KMS-11 (cell line): ENCODE measurements around the gene OR4K17.

ENCODE experiments used
- H2AFZ ChIP-seq: fragments of 200-600 bp; sonication (generic); 2 replicates; pipeline ENCODE4 v1.6.1; 2016; ENCODE audit warnings: antibody characterized with exemption, mixed run types, low read depth
- H3K27ac ChIP-seq: fragments of 200-600 bp; sonication (generic); 2 replicates; pipeline ENCODE4 v1.6.1; 2016; ENCODE audit warnings: mild to moderate bottlenecking, mixed run types
- H3K27me3 ChIP-seq: fragments of 200-600 bp; sonication (generic); 2 replicates; pipeline ENCODE4 v1.6.1; 2017; ENCODE audit warnings: mild to moderate bottlenecking, low read depth, mixed run types, moderate library complexity; ENCODE audit not compliant: insufficient read depth
- H3K36me3 ChIP-seq: fragments of 200-600 bp; sonication (generic); 2 replicates; pipeline ENCODE4 v1.6.1; 2017; ENCODE audit warnings: mild to moderate bottlenecking, mixed run types; ENCODE audit not compliant: insufficient read depth
- H3K4me1 ChIP-seq: fragments of 200-600 bp; sonication (generic); 2 replicates; pipeline ENCODE4 v1.6.1; 2016; ENCODE audit warnings: mild to moderate bottlenecking, low read depth, mixed run types; ENCODE audit not compliant: poor library complexity, severe bottlenecking
- H3K4me2 ChIP-seq: fragments of 200-600 bp; sonication (generic); 2 replicates; pipeline ENCODE4 v1.7.0; 2016; ENCODE audit warnings: mild to moderate bottlenecking, mixed run types
- H3K4me3 ChIP-seq: fragments of 200-600 bp; sonication (generic); IDR thresholded peaks from 2 replicates; pipeline ENCODE4 v1.6.1; 2017; ENCODE audit warnings: low read depth, low read length, mixed read lengths; ENCODE audit not compliant: insufficient read depth
- H3K79me2 ChIP-seq: fragments of 200-600 bp; sonication (generic); 2 replicates; pipeline ENCODE4 v1.6.1; 2016; ENCODE audit warnings: low read depth, mixed run types; ENCODE audit not compliant: insufficient read depth
- H3K9ac ChIP-seq: fragments of 200-600 bp; sonication (generic); 2 replicates; pipeline ENCODE4 v1.6.1; 2016; ENCODE audit warnings: mild to moderate bottlenecking, mixed run types
- H4K20me1 ChIP-seq: fragments of 200-600 bp; sonication (generic); 2 replicates; pipeline ENCODE4 v1.6.1; 2016; ENCODE audit warnings: mild to moderate bottlenecking, mixed run types; ENCODE audit not compliant: insufficient read depth
- TF ChIP-seq, protein P1 (sequence below): fragments of 200-600 bp; sonication (generic); conservative IDR thresholded peaks from 2 replicates; pipeline ENCODE4 v1.6.1; 2017; ENCODE audit warnings: low read depth, mild to moderate bottlenecking, antibody characterized with exemption, low read length, moderate library complexity, mixed read lengths

Gene OR4K17

DNA sequence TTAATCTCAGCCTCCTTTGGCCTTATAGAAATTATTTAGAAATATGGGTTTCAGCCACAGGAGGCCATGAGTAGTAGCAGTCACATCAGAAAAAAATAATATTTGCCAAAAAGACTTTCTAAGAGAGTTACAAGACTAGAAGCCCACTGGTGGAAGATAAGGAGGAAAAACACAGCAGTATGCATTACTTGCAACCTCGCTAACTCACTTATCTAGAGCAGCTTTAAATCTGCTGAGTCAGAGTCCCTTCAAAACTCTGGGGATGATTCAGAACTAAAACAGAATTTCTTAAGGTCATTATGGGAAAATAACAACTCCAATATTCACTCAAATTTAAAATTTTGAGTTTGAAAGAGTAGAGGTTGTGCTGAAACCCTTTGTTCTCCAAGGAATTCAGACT lies 6.2 kb downstream of the OR4K17 start:
- H3K9ac ChIP-seq = no peak overlapping the region

GRCh38 chr14:20118795-20119194 lies 8.3 kb downstream of the OR4K17 start:
- Histone ChIP-seq H3K27me3 (no peaks in the 10 kb centered on the region), H3K4me2 (no peak overlapping the region), H2AFZ (no peak overlapping the region), H4K20me1 (no peaks in the 10 kb centered on the region), H3K4me1 (no peaks in the 10 kb centered on the region), H3K4me3 (no peak overlapping the region), H3K27ac (no peak overlapping the region), H3K36me3 (no peaks in the 10 kb centered on the region), H3K79me2 (no peaks in the 10 kb centered on the region), H3K9ac (no peak overlapping the region)
- TF ChIP-seq, protein P1, sequence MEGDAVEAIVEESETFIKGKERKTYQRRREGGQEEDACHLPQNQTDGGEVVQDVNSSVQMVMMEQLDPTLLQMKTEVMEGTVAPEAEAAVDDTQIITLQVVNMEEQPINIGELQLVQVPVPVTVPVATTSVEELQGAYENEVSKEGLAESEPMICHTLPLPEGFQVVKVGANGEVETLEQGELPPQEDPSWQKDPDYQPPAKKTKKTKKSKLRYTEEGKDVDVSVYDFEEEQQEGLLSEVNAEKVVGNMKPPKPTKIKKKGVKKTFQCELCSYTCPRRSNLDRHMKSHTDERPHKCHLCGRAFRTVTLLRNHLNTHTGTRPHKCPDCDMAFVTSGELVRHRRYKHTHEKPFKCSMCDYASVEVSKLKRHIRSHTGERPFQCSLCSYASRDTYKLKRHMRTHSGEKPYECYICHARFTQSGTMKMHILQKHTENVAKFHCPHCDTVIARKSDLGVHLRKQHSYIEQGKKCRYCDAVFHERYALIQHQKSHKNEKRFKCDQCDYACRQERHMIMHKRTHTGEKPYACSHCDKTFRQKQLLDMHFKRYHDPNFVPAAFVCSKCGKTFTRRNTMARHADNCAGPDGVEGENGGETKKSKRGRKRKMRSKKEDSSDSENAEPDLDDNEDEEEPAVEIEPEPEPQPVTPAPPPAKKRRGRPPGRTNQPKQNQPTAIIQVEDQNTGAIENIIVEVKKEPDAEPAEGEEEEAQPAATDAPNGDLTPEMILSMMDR = no peak

More for the DNA sequence above, 6.2 kb downstream of the OR4K17 start:
- Histone ChIP-seq H3K36me3 (no peaks in the 10 kb centered on the region), H3K79me2 (no peaks in the 10 kb centered on the region), H3K27me3 (no peaks in the 10 kb centered on the region), H3K4me2 (no peak overlapping the region), H3K4me1 (no peaks in the 10 kb centered on the region), H3K27ac (no peak overlapping the region), H2AFZ (no peak overlapping the region), H3K4me3 (no peak overlapping the region), H4K20me1 (no peaks in the 10 kb centered on the region)
- TF ChIP-seq, protein P1 = no peak

GRCh38 chr14:20138520-20138919 lies 28.0 kb downstream of the OR4K17 start, which contains the start of gene OR4N5:
OR4N5 (plus strand) TSS chr14:20138820; CDS start chr14:20143736, 4,916 bp downstream.
- H3K27ac ChIP-seq = no peak within 1 kb of the TSS
- H3K36me3 ChIP-seq = no peaks in the 10 kb centered on the region
- H3K9ac ChIP-seq = no peak within 1 kb of the TSS
- H3K4me1 ChIP-seq = no peaks in the 10 kb centered on the region
- no peaks in the 10 kb centered on the region for H3K79me2 ChIP-seq
- TF ChIP-seq, protein P1 = no peak
- H4K20me1 ChIP-seq = no peaks in the 10 kb centered on the region
- H3K4me3 ChIP-seq = no peak within 1 kb of the TSS
- no peak within 1 kb of the TSS for H2AFZ ChIP-seq
- H3K4me2 ChIP-seq = no peak within 1 kb of the TSS
- no peaks in the 10 kb centered on the region for H3K27me3 ChIP-seq

- Histone ChIP-seq H3K27ac (no peak overlapping the region), H3K4me2 (no peak overlapping the region), H3K27me3 (no peaks in the 10 kb centered on the region), H3K79me2 (no peaks in the 10 kb centered on the region), H2AFZ (no peak overlapping the region), H3K4me3 (no peak overlapping the region), H3K36me3 (no peaks in the 10 kb centered on the region), H4K20me1 (no peaks in the 10 kb centered on the region), H3K4me1 (no peaks in the 10 kb centered on the region), H3K9ac (no peak overlapping the region)
- TF ChIP-seq, protein P1 = no peak
Observed at GRCh38 chr14:20143911-20144310, 33.4 kb downstream of the OR4K17 start.
